ENCODE measurements around the gene REEP1. TPM values are rescaled to one million over a fixed set of nuclear protein-coding genes. Genes with fewer than 3 reads are reported as not detected.
A peak's percentile ranks its signal among the peaks of the same experiment; 100 is the strongest.

The REEP1 gene
- total RNA-seq, 1 donor, result 0.36 TPM

GRCh38 chr2:86224645-86225355, 112.6 kb downstream of the REEP1 start:
- no peaks in the 10 kb centered on the region for H3K79me2 ChIP-seq (ENCODE audit: insufficient read depth, low read length)
- no peak overlapping the region for H3K27ac ChIP-seq (ENCODE audit: low read depth, low read length)
- no peak for DNase-seq (ENCODE audit: insufficient read length, low spot score, missing footprints)
- H3K36me3 ChIP-seq (ENCODE audit: insufficient read depth, low read length), result no peaks in the 10 kb centered on the region
- H3K4me2 ChIP-seq (ENCODE audit: insufficient read depth, low read length), result no peak overlapping the region
- no peaks in the 10 kb centered on the region for H3K9me3 ChIP-seq (ENCODE audit: low read depth, low read length)
- H3K4me3 ChIP-seq (ENCODE audit: insufficient read depth, low read length), result no peak overlapping the region
- TF ChIP-seq, protein P1, sequence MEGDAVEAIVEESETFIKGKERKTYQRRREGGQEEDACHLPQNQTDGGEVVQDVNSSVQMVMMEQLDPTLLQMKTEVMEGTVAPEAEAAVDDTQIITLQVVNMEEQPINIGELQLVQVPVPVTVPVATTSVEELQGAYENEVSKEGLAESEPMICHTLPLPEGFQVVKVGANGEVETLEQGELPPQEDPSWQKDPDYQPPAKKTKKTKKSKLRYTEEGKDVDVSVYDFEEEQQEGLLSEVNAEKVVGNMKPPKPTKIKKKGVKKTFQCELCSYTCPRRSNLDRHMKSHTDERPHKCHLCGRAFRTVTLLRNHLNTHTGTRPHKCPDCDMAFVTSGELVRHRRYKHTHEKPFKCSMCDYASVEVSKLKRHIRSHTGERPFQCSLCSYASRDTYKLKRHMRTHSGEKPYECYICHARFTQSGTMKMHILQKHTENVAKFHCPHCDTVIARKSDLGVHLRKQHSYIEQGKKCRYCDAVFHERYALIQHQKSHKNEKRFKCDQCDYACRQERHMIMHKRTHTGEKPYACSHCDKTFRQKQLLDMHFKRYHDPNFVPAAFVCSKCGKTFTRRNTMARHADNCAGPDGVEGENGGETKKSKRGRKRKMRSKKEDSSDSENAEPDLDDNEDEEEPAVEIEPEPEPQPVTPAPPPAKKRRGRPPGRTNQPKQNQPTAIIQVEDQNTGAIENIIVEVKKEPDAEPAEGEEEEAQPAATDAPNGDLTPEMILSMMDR (IDR thresholded peaks at IDR 0.05; ENCODE audit: extremely low read depth, low read depth, low read length), result no peak
- H3K27me3 ChIP-seq (ENCODE audit: insufficient read depth, low read length), result no peaks in the 10 kb centered on the region
- no peak overlapping the region for H2AFZ ChIP-seq (ENCODE audit: low read length)
- no peaks in the 10 kb centered on the region for H4K20me1 ChIP-seq (ENCODE audit: insufficient read depth, low read length)
- peaks cover 16% of the 10 kb centered on the region for H3K4me1 ChIP-seq (ENCODE audit: insufficient read depth, low read length)

GRCh38 chr2:86223927-86224560, 113.4 kb downstream of the REEP1 start:
- Histone ChIP-seq H3K36me3 (ENCODE audit: insufficient read depth, low read length) (no peaks in the 10 kb centered on the region), H3K9me3 (ENCODE audit: low read depth, low read length) (no peaks in the 10 kb centered on the region), H3K27ac (ENCODE audit: low read depth, low read length) (no peak overlapping the region), H3K27me3 (ENCODE audit: insufficient read depth, low read length) (no peaks in the 10 kb centered on the region), H3K4me3 (ENCODE audit: insufficient read depth, low read length) (no peak overlapping the region), H4K20me1 (ENCODE audit: insufficient read depth, low read length) (no peaks in the 10 kb centered on the region), H3K4me2 (ENCODE audit: insufficient read depth, low read length) (no peak overlapping the region), H2AFZ (ENCODE audit: low read length) (no peak overlapping the region), H3K79me2 (ENCODE audit: insufficient read depth, low read length) (no peaks in the 10 kb centered on the region), H3K4me1 (ENCODE audit: insufficient read depth, low read length) (peaks cover 16% of the 10 kb centered on the region)
- TF ChIP-seq, protein P1 (IDR thresholded peaks at IDR 0.05; ENCODE audit: extremely low read depth, low read depth, low read length), result no peak
- no peak for DNase-seq (ENCODE audit: insufficient read length, low spot score, missing footprints)

DNA sequence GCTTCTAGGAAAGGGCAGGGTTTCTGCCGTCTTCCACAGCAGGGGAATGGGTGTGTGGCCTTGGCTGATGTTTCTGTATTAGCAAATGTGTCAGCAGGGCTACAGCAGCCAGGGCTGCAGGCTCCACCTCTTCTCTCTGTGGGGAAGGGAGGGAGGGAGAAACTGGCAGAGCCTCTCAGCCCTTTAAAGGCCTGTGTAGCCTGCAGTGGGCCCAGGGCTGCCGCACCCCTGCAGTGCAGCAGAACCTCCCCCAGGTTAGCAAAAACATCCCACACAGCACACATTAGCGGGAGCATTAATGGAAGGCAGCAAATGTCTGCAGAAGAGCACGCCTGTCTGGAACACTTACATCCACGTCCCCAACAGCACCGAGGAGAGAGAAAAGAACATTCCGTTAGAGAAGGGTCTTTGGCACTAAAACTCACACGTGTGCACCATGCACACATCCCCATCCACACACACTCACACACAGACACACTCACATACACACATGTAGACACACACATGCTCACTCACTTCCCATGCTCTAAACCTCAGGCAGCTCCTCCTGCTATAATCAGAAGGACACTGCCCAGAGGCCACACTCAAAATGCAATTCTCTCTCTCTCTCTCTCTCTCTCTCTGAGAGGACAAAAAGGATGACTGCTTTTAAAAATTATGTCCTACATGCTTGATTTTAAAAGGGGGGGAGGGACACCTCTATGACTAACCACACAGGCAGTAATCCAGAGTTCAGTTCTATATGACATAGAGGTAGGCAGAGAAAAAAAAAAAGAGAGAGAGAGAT, 114.1 kb downstream of the REEP1 start:
- DNase-seq (ENCODE audit: insufficient read length, low spot score, missing footprints), result peak; percentile 83
- H3K27ac ChIP-seq (ENCODE audit: low read depth, low read length), result no peak overlapping the region
- H3K4me1 ChIP-seq (ENCODE audit: insufficient read depth, low read length), result peaks cover 16% of the 10 kb centered on the region
- H4K20me1 ChIP-seq (ENCODE audit: insufficient read depth, low read length), result no peaks in the 10 kb centered on the region
- no peaks in the 10 kb centered on the region for H3K27me3 ChIP-seq (ENCODE audit: insufficient read depth, low read length)
- no peak overlapping the region for H3K4me2 ChIP-seq (ENCODE audit: insufficient read depth, low read length)
- TF ChIP-seq, protein P1 (IDR thresholded peaks at IDR 0.05; ENCODE audit: extremely low read depth, low read depth, low read length), result no peak
- no peak overlapping the region for H3K4me3 ChIP-seq (ENCODE audit: insufficient read depth, low read length)
- H2AFZ ChIP-seq (ENCODE audit: low read length), result peak overlapping the region; percentile 48
- no peaks in the 10 kb centered on the region for H3K9me3 ChIP-seq (ENCODE audit: low read depth, low read length)
- no peaks in the 10 kb centered on the region for H3K36me3 ChIP-seq (ENCODE audit: insufficient read depth, low read length)
- no peaks in the 10 kb centered on the region for H3K79me2 ChIP-seq (ENCODE audit: insufficient read depth, low read length)

All from osteoblast (primary cell).